ENCODE measurements around the gene SNX15. TPM values are rescaled to one million over a fixed set of nuclear protein-coding genes. Genes with fewer than 3 reads are reported as not detected.

The SNX15 gene
- total RNA-seq, 1 donor from 2014 or later, result 24.9 TPM

DNA sequence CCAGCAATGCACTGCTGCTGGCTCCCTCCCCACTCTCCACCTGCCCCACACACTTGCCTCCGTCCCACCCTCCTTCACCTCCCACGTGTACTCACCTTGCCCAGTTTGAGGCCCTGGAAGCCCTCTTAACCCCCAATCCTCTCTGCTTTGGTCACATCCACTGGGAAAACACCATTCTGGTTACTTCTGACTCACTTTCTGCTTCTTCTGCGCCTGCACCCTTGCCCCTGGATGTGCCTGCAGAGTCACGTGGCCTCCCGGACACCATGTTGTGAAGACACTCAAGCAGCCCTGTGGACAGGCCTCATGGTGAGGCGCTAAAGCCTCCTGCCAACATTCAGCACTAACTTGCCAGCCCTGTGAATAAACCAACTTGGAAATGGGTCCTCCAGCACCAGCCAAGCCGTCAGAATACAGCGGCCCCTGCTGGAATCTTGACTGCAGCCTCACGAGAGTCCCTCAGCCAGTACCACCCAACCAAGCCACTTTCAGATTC is 33.7 kb downstream of the SNX15 start:
- Mint-ChIP-seq H3K9me3 (ENCODE audit: low read depth) (no peaks in the 10 kb centered on the region), H3K27ac (ENCODE audit: unreplicated experiment) (no peak overlapping the region), H3K36me3 (ENCODE audit: low read depth) (no peaks in the 10 kb centered on the region), H3K27me3 (ENCODE audit: low read depth) (no peaks in the 10 kb centered on the region), H3K4me3 (ENCODE audit: unreplicated experiment) (no peak overlapping the region), H3K4me1 (ENCODE audit: low read depth) (no peaks in the 10 kb centered on the region)
- DNase-seq (ENCODE audit: low spot score), result no peak
- TF ChIP-seq, protein P1, sequence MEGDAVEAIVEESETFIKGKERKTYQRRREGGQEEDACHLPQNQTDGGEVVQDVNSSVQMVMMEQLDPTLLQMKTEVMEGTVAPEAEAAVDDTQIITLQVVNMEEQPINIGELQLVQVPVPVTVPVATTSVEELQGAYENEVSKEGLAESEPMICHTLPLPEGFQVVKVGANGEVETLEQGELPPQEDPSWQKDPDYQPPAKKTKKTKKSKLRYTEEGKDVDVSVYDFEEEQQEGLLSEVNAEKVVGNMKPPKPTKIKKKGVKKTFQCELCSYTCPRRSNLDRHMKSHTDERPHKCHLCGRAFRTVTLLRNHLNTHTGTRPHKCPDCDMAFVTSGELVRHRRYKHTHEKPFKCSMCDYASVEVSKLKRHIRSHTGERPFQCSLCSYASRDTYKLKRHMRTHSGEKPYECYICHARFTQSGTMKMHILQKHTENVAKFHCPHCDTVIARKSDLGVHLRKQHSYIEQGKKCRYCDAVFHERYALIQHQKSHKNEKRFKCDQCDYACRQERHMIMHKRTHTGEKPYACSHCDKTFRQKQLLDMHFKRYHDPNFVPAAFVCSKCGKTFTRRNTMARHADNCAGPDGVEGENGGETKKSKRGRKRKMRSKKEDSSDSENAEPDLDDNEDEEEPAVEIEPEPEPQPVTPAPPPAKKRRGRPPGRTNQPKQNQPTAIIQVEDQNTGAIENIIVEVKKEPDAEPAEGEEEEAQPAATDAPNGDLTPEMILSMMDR (IDR thresholded peaks at IDR 0.05), result peak; percentile 43

DNA sequence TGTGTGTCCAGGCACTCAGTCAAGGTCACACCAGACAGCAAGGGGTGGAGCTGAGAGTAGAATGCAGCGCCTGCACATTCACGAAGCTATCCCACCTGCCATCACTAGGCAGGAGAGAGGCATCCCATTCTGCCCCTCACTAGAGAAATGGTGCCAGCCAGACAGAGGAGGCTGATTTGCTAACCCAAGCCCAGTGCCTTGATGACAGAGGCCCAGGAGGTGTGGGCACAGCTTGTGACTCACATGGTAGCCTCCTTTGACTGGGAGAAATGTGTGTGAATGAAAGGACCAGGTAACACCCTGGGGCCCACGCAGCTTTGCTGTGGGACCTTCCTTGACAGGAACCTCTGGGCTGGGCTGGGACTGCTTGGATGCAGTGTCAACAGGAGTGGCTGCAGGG is 36.3 kb downstream of the SNX15 start:
- H3K27me3 Mint-ChIP-seq (ENCODE audit: low read depth), result no peaks in the 10 kb centered on the region
- TF ChIP-seq, protein P1 (IDR thresholded peaks at IDR 0.05), result no peak
- H3K4me1 Mint-ChIP-seq (ENCODE audit: low read depth), result no peaks in the 10 kb centered on the region
- no peak overlapping the region for H3K4me3 Mint-ChIP-seq (ENCODE audit: unreplicated experiment)
- H3K27ac Mint-ChIP-seq (ENCODE audit: unreplicated experiment), result no peak overlapping the region
- no peak for DNase-seq (ENCODE audit: low spot score)
- H3K36me3 Mint-ChIP-seq (ENCODE audit: low read depth), result no peaks in the 10 kb centered on the region
- H3K9me3 Mint-ChIP-seq (ENCODE audit: low read depth), result no peaks in the 10 kb centered on the region

DNA sequence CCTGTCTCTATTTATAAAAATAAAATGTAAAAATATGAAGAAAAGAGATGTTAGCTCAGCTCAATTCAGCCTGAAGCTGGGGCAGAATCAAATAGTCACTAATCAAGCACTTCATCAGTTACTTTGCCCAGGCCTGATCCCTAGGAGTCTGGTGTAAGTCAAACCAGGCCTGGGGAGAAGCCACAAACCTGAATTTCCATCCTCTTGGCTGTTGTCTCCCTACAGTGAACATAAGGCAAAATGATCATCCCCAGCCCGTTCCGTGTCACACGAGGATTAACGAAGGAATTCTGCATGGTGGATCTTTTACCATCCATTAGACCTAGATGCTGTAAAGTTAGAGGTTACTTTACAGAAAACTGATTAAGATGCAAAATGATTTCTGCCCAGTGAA is 37.6 kb downstream of the SNX15 start:
- Mint-ChIP-seq H3K9me3 (ENCODE audit: low read depth) (no peaks in the 10 kb centered on the region), H3K27me3 (ENCODE audit: low read depth) (no peaks in the 10 kb centered on the region), H3K27ac (ENCODE audit: unreplicated experiment) (no peak overlapping the region), H3K4me1 (ENCODE audit: low read depth) (no peaks in the 10 kb centered on the region), H3K4me3 (ENCODE audit: unreplicated experiment) (no peak overlapping the region), H3K36me3 (ENCODE audit: low read depth) (no peaks in the 10 kb centered on the region)
- DNase-seq (ENCODE audit: low spot score), result no peak
- TF ChIP-seq, protein P1 (IDR thresholded peaks at IDR 0.05), result no peak

DNA sequence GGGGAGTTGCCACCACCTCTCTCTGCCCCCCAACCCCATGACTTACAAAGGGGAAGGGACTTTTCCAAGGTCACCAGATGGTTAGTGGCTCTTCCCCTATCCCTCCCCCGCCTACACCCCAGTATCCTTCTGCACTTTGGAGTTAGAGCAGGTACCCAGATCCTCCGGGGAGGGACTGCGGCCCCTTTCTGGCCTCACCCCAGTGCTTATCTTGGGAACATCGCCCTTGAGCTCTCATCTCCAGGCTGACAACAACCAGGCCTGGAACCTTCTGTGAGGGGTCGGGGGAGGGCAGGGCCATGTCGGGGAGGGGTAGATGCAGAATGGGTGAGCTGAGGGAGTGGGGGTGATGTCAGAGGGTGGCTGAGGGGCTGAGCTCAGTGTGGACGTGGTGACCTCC is 38.6 kb downstream of the SNX15 start:
- Mint-ChIP-seq H3K4me3 (ENCODE audit: unreplicated experiment) (no peak overlapping the region), H3K27ac (ENCODE audit: unreplicated experiment) (no peak overlapping the region), H3K36me3 (ENCODE audit: low read depth) (no peaks in the 10 kb centered on the region), H3K27me3 (ENCODE audit: low read depth) (no peaks in the 10 kb centered on the region), H3K9me3 (ENCODE audit: low read depth) (no peaks in the 10 kb centered on the region), H3K4me1 (ENCODE audit: low read depth) (no peaks in the 10 kb centered on the region)
- DNase-seq (ENCODE audit: low spot score), result no peak
- TF ChIP-seq, protein P1 (IDR thresholded peaks at IDR 0.05), result no peak

DNA sequence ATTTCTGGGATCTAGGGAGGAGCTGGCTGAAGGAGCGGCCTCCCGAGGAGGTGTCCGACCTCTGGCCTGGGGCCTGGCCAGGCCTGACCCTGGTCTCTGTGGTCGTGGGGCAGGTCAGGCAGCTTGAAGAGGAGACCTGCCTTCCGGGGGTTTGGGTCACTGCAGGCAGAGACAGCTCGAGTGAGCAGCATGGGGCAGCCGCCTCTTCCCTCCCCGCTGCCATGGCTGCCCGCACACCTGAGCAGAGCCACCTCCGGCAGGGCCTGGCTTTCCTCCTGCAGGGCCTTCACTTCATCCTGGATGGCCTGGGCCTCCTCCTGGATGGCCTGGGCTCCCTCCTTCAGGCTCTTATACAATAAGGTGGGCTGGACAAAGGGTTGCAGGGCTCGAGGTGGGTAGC is 39.1 kb downstream of the SNX15 start:
- Mint-ChIP-seq H3K27me3 (ENCODE audit: low read depth) (no peaks in the 10 kb centered on the region), H3K27ac (ENCODE audit: unreplicated experiment) (no peak overlapping the region), H3K4me1 (ENCODE audit: low read depth) (no peaks in the 10 kb centered on the region), H3K9me3 (ENCODE audit: low read depth) (no peaks in the 10 kb centered on the region), H3K36me3 (ENCODE audit: low read depth) (no peaks in the 10 kb centered on the region), H3K4me3 (ENCODE audit: unreplicated experiment) (no peak overlapping the region)
- no peak for DNase-seq (ENCODE audit: low spot score)
- TF ChIP-seq, protein P1 (IDR thresholded peaks at IDR 0.05), result no peak
